HG03060 (cell line): ENCODE measurements around the gene INHBB.
"Not testable (repeated sequence)": the region's sequence is repeated elsewhere in the genome, so short reads cannot be mapped to it uniquely, and the experiment has no call there.

ENCODE experiments used
- ATAC-seq: cut with Tn5 transposase; IDR thresholded peaks from one replicate; pipeline ENCODE4 v1.9.1; 2021; ENCODE audit warnings: low read depth, moderate number of reproducible peaks; ENCODE audit not compliant: unreplicated experiment

INHBB gene

DNA sequence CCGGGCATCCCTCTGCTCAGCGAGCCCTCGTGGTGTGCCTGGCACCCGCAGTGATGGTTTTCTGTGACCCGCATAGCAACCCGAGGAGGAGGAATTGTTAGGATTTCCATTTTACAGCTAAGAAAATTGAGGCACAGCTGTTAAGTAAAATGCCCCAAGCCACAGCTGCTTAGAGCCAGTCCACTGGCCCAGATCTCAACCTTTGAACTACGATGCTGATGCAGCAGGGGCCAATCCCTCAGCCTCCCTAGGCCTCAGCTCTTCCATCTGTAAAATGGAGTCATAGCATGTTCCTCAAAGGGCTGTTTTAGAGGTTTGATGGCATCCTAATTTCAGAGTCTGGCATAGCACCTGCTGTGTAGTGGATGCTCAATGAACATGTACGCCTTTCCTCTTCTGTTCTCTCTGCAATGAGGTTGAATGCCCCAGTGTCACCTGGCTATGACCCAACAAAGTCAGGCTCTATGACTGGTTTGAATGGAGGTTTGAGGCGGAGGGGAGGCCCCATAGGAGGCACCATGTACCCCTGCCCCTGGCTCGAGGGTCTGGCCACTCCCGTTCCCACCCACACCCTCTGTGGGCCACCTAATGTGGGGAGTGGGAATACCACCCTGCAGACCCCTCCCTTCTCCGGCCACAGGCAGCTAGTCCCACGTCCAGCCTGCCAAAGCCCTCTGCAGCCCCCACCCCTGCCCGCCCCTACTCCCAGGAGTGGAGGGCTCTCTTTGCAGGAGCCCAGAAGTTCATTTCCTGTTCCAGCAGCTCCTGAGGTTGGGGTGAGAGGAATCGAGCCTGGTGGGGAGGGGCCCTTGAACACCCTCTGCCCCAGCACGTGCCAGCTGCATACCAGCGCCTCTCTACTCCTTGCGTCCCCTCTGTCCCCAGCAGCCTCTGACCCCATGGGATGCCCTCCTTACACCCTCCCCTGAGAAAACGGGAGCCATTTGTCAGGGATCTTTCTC, 31.0 kb downstream of the INHBB start:
- no peak for ATAC-seq

DNA sequence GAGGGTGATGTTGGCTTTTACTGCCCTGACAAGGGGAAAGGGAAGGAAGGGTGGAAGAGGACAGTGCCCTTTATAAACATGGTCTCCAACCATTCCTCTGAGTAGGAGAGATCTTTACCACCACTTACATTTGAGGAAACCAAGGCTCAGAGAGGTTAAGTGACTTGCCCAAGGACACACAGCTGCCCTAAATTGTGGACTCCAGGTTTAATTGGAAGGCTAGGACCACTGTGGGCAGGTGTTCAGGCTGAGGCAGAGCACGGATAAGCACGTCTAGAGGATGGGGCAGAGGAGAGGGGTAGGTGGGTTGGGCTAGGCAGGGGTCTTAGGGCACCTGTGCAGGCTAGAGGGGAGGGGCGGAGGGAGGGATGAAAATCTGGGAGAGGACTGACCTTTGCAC, 32.7 kb downstream of the INHBB start:
- no peak for ATAC-seq

- ATAC-seq, result no peak
Measured at GRCh38 chr2:120379916-120380893, 34.3 kb downstream of the INHBB start.

DNA sequence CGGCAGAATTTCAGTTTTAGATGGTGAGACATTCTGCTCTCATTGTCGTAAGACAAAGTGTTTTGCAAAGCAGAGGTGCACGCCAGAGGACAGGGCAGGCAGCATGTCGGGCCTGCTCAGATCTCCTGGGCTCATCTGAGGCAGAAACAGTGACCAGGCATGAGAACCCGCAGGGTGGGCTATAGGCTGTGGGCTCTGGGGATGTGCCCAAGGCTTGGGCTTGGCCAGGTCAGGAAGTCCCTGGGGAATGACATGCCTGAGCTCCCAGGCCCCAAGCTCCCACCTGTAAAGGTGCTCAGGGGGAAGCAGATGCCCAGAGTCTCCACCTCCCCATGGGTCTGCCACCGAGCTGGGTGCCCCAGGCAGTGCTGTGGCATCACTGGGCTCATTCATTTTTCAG, 35.3 kb downstream of the INHBB start:
- ATAC-seq, result no peak

DNA sequence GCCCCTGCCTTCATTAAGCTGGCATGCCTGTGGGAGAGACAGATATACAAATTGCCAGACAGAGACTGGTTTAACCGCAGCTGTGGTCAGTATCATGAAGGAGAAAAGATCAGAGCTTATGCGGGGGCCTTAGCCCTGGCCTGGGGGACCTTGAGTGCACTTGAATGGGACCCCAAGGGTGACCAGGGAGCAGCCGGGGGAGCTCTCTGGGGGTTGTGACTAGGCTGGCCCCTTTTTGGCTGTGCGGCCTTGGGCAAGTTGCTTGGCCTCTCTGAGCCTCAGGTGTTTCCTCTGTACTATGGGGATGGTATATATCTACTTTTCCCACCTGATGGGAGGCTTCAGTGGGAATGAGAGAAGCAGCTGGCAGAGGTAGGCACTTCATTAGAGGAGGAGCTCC, 35.7 kb downstream of the INHBB start:
- ATAC-seq, result no peak

DNA sequence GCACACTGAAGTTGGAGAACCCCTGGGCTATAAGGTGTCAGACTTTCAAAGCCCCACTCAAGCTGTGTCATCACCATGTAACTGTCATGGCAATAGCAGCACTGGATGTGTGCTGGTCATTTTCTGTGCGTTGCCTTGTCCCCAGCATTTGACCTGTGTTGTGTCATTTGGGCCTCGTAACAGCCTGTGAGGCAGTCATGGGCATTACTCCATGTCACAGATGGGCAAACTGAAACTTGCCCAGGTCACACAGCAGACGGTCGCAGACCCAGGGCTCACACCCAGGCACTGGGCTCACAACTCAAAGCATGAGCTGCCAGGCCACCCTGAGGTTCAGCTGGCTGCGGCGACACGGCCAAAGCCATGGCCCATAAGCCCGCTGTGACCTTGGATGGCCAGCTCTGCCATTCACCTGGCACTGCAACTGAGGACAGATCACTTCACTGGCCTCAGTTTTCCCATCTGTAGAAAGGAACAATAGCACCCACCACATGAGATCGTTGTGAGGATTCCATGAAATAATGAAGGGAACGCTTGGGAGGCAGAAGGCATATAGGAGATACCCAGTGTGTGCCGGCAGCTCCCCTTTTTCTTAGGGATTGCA, 36.7 kb downstream of the INHBB start:
- ATAC-seq, result no peak

DNA sequence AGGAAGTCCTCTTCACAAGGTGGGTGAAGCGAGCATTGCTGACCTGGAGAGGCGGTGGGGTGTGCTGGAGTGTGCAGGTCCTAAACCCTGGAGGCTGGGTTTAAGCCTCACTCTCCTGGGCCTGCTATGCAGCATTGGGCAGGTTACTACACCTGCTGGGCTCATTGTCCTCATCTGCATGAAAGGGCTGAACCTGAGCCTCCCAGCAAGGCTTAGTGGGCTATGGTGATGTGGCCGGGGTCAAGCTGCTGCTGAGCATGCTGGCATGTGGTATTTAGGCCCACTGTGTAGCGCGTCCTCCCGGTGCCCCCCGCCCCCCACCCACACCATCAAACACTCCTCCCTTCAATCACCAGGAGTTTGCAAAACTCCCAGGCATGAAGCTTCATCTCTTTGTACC, 37.3 kb downstream of the INHBB start:
- no peak for ATAC-seq

GRCh38 chr2:120383631-120384340, 37.9 kb downstream of the INHBB start:
- ATAC-seq, result no peak

GRCh38 chr2:120384486-120385354, 38.8 kb downstream of the INHBB start:
- no peak for ATAC-seq

DNA sequence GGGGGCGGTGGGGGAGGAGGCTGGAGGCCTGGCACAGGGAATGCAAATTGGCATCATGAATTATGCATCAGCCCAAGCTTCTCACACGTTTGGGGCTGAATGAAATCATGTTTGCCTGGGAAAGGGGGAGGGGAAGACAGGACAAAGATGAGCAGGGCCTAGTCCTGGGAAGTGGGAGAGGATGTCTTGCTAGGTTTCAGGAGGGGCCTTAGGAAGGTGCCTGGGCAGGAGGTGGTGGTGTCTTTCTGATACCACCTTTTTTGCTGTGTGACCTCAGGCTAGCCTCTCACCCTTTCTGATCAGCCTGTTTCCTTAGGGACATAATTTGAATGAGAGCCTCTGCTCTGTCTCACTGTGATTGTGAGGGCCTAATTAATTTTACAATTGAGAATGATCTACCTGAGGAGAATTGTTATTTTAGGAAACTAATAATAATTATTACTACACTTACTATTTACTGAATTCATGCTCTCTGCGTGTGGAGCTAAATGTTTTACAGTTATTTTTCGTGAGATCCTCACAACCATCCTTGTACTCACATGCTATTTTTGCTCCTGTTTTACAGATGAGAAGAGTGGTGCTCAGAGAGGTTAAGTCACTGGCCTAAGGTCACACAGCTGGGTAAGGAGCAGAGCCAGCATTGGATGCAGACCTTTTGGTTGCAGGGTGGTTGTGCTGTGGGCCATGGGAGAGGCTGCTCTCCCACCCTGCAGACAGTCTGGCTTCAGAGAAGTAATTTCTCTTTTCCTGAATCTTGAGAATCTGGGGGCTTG, 39.6 kb downstream of the INHBB start:
- ATAC-seq, result no peak

GRCh38 chr2:120388222-120389035, 42.5 kb downstream of the INHBB start:
- no peak for ATAC-seq

DNA sequence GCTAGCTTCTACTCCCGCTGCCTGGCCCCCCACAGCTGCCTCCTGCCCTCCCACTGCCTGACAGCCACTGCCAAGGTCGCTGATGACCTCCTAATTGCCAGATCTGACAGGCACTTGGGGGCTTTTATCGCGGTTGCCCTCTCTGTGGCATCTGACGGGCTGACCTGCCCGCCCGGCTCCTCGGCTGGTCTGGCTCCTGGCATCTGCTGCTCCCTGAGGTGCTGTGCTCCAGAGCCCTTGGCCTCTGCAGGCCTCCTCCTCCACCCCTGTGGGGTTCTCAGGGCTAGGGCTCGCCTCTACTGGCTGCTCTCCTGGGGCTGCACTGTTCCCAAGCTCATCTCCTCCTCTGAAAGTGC, 43.1 kb downstream of the INHBB start:
- no peak for ATAC-seq

GRCh38 chr2:120390381-120391055, 44.6 kb downstream of the INHBB start:
- no peak for ATAC-seq

GRCh38 chr2:120391382-120391781, 45.4 kb downstream of the INHBB start:
- not testable (repeated sequence) for ATAC-seq

GRCh38 chr2:120391911-120392665, 46.2 kb downstream of the INHBB start:
- no peak for ATAC-seq

- no peak for ATAC-seq
Measured at GRCh38 chr2:120392923-120393322, 47.0 kb downstream of the INHBB start.
